Progenitor cell of endocrine pancreas (in vitro differentiated cells): Measurements from ENCODE around the gene KRTAP10-12. TPM values are rescaled to one million over a fixed set of nuclear protein-coding genes. Genes with fewer than 3 reads are reported as not detected.
"Not testable (repeated sequence)": the region's sequence is repeated elsewhere in the genome, so short reads cannot be mapped to it uniquely, and the experiment has no call there.

Experiments used
- DNase-seq: peaks from one replicate; pipeline ENCODE4 v3.0.0; 2021; ENCODE audit warnings: low spot score; ENCODE audit not compliant: unreplicated experiment
- H3K27ac Mint-ChIP-seq: 2 replicates; pipeline ENCODE4 v1.8.0; 2021; ENCODE audit warnings: mild to moderate bottlenecking, moderate library complexity, mixed read lengths
- H3K27me3 Mint-ChIP-seq: 2 replicates; pipeline ENCODE4 v1.8.0; 2021; ENCODE audit warnings: mixed read lengths
- H3K36me3 Mint-ChIP-seq: 2 replicates; pipeline ENCODE4 v1.8.0; 2022; ENCODE audit warnings: mixed read lengths; ENCODE audit not compliant: insufficient read depth
- H3K4me1 Mint-ChIP-seq: 2 replicates; pipeline ENCODE4 v1.8.0; 2021; ENCODE audit warnings: low read depth, mixed read lengths
- H3K4me3 Mint-ChIP-seq: 2 replicates; pipeline ENCODE4 v1.8.0; 2021; ENCODE audit warnings: low read depth, mild to moderate bottlenecking, moderate library complexity, mixed read lengths
- H3K9me3 Mint-ChIP-seq: 2 replicates; pipeline ENCODE4 v1.8.0; 2021; ENCODE audit warnings: low read depth, mixed read lengths
- total RNA-seq: library from RNA; stranded (reverse); gene quantifications from 2 replicates; pipeline ENCODE4 v1.2.1, GENCODE V29; 2021
- TF ChIP-seq, protein P1 (sequence below): fragments of 200-600 bp; sonication (generic); IDR thresholded peaks from one replicate; pipeline ENCODE4 v1.5.0; 2021; ENCODE audit warnings: antibody characterized with exemption, mild to moderate bottlenecking; ENCODE audit not compliant: unreplicated experiment

Gene KRTAP10-12
- total RNA-seq, 1 donor from 2014 or later = not detected

DNA sequence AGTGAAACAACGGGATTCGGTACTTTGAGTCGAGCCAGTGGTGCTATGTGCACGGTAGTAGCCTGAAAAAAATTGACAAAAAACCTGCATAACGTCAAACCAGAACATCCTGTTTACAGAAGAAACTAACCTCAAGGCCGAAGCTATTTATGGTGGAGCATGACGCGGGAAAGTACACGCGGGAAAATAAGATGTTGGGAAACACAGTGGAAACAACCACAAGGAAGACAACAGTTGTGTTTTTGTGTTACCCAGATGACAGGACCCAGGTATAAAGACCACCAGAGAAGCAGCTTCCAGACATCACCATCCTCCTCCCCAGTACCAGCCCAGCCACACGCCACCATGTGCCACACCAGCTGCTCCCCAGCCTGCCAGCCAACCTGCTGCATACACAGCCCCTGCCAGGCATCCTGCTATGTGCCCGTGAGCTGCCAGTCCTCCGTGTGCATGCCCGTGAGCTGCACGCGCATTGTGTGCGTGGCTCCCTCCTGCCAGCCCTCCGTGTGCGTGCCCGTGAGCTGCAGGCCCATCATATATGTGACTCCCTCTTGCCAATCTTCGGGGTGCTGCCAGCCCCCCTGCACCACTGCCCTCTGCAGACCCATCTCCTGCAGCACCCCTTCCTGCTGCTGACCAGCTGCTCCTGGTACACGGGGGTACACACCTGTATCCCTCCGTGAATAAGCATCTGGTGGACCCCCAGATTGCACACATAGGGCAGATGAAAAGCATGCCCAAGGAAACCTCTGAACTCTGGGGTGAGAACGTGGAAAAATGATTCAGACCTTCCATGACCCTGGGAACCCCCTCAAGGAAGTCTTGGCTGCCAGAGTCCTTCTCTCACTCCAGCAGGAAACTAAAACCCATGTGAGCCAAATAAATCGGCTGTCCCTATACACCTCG lies 39.1 kb upstream of the KRTAP10-12 start, which contains the start of gene KRTAP12-3:
KRTAP12-3 (plus strand) TSS at position 298 of the 906 bp plus-strand sequence; CDS start at position 346, 48 bp downstream.
- Mint-ChIP-seq H3K27me3 (peaks cover 5% of the 10 kb centered on the region), H3K27ac (no peak within 1 kb of the TSS), H3K9me3 (peaks cover 15% of the 10 kb centered on the region), H3K4me3 (no peak within 1 kb of the TSS), H3K4me1 (no peaks in the 10 kb centered on the region), H3K36me3 (no peaks in the 10 kb centered on the region)
- TF ChIP-seq, protein P1, sequence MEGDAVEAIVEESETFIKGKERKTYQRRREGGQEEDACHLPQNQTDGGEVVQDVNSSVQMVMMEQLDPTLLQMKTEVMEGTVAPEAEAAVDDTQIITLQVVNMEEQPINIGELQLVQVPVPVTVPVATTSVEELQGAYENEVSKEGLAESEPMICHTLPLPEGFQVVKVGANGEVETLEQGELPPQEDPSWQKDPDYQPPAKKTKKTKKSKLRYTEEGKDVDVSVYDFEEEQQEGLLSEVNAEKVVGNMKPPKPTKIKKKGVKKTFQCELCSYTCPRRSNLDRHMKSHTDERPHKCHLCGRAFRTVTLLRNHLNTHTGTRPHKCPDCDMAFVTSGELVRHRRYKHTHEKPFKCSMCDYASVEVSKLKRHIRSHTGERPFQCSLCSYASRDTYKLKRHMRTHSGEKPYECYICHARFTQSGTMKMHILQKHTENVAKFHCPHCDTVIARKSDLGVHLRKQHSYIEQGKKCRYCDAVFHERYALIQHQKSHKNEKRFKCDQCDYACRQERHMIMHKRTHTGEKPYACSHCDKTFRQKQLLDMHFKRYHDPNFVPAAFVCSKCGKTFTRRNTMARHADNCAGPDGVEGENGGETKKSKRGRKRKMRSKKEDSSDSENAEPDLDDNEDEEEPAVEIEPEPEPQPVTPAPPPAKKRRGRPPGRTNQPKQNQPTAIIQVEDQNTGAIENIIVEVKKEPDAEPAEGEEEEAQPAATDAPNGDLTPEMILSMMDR = no peak
- no peak for DNase-seq

DNA sequence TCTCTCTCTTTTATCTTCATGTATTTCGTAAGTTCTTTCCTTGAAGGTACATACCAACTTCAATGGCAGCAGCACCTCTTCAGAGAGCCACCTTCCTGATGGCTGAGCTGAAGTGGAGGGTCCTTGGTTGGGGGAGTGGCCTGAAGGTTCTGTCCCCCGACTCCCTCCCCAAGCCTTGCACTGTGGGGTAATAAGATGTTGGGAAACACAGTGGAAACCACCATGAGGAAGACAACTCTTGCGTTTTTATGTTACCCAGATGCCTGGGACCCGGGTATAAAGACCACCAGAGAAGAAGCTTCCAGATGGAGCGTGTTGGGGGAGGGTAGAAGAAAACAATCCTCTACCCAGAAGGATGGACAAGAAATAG lies 38.4 kb upstream of the KRTAP10-12 start:
- H3K4me1 Mint-ChIP-seq = no peaks in the 10 kb centered on the region

DNA sequence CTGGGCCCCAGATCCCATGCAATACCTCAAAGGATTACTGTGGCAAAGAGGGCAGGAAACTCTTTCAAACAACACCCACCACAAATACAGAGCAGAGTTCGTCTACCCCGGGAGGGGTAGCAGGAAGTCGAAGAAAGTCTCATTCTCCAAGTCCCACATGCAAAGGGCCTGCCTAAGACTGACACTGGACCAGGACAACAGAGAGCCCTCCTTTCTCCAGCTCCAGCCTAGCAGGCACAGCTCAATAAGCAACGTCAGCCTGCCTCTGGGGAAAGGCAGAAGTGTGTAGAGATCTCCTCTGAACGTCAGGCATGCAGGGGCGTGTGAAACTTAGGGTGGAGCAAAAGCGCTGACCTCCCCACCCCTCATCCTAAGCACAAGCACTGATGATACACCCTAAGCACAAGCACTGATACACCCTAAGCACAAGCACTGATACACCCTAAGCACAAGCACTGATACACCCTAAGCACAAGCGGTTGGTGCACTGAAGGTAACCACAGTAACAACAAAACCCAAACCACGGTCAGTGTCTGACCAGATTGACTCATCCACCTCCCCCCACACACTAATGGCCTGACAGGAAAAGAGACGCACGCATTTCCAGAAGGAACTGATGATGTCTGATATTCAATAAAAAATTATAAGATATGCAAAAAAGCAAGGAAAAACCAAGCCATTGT lies 37.9 kb upstream of the KRTAP10-12 start:
- Mint-ChIP-seq H3K9me3 (peaks cover 15% of the 10 kb centered on the region), H3K4me1 (no peaks in the 10 kb centered on the region), H3K4me3 (no peak overlapping the region), H3K27ac (no peak overlapping the region), H3K27me3 (peaks cover 5% of the 10 kb centered on the region), H3K36me3 (no peaks in the 10 kb centered on the region)
- TF ChIP-seq, protein P1 = no peak
- DNase-seq = no peak

More for the DNA sequence above, 38.4 kb upstream of the KRTAP10-12 start:
- Mint-ChIP-seq H3K4me3 (no peak overlapping the region), H3K27ac (no peak overlapping the region), H3K9me3 (peaks cover 15% of the 10 kb centered on the region), H3K27me3 (peaks cover 5% of the 10 kb centered on the region), H3K36me3 (no peaks in the 10 kb centered on the region)
- TF ChIP-seq, protein P1 = no peak
- DNase-seq = no peak

DNA sequence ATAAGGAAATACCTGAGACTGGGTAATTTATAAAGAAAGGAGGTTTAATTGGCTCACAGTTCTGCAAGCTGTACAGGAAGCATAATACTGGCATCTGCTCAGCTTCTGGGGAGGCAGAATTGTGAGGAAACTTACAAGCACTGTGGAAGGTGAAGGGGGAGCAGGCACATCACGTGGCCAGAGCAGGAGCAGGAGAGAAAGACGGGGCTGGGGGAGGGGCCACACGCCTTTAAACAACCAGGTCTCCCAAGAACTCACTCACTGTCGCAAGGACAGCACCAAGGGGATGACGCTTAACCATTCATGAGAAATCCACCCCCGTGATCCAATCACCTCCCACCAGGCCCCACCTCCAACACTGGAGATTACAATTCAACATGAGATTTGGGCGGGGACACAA lies 35.4 kb upstream of the KRTAP10-12 start:
- H3K4me1 Mint-ChIP-seq, DNase-seq, H3K4me3 Mint-ChIP-seq, H3K9me3 Mint-ChIP-seq, H3K27me3 Mint-ChIP-seq, H3K36me3 Mint-ChIP-seq, H3K27ac Mint-ChIP-seq: not testable (repeated sequence)

DNA sequence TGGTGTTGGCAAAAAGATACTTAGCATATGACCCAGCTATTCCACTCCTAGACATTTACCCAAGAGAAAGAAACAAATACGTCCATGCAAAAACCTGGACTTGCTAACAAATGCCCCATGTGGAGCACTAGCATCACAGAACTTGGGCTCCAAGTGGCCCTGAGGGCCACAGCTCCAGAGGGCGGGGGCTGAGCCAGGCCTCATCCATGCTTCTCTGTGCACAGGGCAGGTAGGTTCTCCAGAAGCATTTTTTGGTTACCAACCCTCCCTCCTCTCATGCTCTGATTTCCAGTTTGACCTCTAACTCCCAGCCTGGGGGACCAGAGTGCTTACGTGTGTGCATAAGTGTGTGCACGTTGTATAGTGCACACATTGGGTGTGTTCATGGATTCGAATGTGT lies 32.3 kb upstream of the KRTAP10-12 start:
- TF ChIP-seq, protein P1 = no peak
- H3K9me3 Mint-ChIP-seq = peaks cover 9% of the 10 kb centered on the region
- DNase-seq = no peak
- H3K27me3 Mint-ChIP-seq = peaks cover 4% of the 10 kb centered on the region
- H3K36me3 Mint-ChIP-seq = no peaks in the 10 kb centered on the region
- H3K4me1 Mint-ChIP-seq = no peaks in the 10 kb centered on the region
- H3K4me3 Mint-ChIP-seq = no peak overlapping the region
- no peak overlapping the region for H3K27ac Mint-ChIP-seq
